Smooth muscle cell of the brain vasculature (primary cell): Measurements from ENCODE around the gene PKNOX2.

Experiments
- DNase-seq: peaks from one replicate; pipeline ENCODE4 v3.0.0-alpha.2; 2012; ENCODE audit warnings: low read depth, low spot score

Gene PKNOX2, protein sequence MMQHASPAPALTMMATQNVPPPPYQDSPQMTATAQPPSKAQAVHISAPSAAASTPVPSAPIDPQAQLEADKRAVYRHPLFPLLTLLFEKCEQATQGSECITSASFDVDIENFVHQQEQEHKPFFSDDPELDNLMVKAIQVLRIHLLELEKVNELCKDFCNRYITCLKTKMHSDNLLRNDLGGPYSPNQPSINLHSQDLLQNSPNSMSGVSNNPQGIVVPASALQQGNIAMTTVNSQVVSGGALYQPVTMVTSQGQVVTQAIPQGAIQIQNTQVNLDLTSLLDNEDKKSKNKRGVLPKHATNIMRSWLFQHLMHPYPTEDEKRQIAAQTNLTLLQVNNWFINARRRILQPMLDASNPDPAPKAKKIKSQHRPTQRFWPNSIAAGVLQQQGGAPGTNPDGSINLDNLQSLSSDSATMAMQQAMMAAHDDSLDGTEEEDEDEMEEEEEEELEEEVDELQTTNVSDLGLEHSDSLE

DNA sequence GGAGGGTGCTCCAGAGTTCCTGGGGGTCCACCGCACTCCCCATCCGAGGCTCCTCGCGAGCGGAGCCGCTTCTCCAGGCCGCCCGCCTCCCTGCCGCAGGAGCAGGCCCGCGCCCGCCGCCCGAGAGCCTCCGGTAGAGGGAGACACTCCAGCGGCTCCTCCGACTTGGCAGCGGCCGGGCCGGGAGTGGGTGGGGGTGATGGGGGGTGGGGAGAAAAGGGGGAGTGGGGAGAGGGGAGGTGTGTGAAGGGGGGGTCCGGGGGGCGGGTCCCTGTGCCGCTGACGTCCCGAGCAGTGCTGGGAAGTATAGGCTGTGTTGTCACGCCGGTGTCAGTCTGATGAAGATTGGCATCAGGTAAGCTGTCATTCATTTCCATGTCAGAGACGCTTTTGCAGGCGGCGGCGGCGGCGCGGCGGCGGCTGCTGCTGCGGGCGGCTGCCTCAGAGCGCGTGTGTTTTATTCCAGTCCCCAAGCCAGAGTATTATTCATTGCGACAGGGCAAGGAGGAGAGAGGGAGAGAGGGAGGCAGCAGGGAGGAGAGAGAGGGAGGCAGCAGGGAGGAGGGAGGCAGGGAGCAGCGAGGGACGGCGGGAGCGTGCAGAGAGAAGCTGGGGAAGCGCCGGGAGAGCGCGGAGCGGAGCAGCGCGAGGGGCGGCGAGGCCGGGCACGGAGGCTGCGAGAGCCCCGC lies at the start of gene PKNOX2:
Gene PKNOX2, plus strand, starts transcription at position 330 of the 689 bp plus-strand sequence. CDS start 186,555 bp downstream, outside the sequence.
- no peak for DNase-seq

- DNase-seq = no peak
Observed at GRCh38 chr11:125117429-125117828, 47.1 kb upstream of the PKNOX2 start.

DNA sequence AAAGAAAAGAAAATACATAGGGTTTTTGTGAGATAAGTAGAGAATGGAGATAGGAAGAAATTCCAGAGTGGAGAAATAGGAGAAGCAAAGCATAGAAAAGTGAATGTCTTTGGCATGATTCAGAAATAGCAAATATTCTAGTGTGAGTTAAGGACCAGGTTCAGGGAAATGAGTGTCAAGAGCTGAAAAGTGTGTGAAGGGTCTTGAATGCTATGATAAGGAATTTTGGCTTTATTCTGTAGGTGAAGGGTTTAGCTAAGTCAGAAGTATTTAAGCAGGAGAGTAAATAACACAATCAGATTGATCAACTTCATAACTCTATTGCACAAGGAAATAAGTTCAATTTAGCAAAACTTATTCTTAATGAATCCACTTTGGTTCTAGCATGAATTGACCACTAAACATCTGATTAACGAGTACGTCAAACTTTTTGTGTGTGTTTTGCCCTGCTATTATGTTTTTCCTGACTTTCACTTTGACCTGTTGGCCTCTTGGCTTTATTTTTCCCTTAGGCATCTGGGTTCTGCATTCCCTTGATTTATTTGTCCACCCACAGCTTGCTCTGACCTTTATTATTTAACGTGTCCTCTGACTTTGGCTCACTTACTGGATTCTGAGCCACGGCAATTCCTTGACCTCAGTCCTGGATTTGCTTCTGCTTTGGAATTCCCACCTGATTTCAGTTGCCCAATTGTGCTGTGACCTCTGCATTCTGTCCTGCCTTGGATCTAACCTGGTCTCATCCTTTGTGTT lies 41.2 kb upstream of the PKNOX2 start:
- no peak for DNase-seq

GRCh38 chr11:125123947-125124617 lies 40.5 kb upstream of the PKNOX2 start:
- no peak for DNase-seq

- no peak for DNase-seq
Observed at GRCh38 chr11:125124618-125124992, 39.9 kb upstream of the PKNOX2 start.

GRCh38 chr11:125128450-125128849 lies 36.1 kb upstream of the PKNOX2 start:
- no peak for DNase-seq

GRCh38 chr11:125129316-125129993 lies 35.1 kb upstream of the PKNOX2 start:
- DNase-seq = no peak

DNA sequence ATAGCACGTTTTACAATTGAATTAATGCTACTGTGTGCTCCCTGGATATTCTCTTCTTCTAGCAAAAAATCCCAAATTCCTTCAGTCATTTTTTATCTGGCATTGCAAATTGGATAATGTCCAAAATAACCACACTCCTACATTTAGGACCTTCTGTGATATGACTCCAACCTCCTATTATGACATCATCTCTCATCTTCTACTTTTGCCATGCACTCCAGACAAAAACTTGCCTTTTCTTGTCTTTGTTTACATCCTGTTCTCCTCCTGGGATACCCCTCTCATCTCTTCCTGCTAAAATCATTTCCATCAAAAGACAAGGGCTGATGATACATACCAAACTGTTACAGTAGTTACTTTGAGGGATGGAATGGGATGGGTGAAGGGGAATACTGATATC lies 32.5 kb upstream of the PKNOX2 start:
- DNase-seq = no peak

DNA sequence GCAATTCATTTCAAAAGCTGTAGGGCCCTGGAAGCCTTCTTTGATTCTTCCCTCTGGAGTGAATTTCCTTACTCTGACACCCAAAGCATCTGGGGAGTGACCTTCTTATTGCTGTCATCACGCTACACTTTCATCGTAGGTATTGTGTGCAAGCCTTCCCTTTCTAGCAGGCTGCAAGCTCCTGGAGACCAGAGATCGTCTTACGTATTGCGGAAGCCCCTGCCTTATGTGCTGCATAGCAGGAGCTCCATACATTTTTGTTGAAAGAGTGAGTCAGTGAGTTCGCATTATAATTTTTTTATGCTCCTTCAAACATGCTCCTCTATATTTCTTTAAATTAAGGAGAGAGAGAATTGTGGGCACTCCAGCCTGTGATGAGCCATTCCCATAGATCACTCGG lies 32.0 kb upstream of the PKNOX2 start:
- no peak for DNase-seq

- no peak for DNase-seq
Observed at GRCh38 chr11:125136001-125136400, 28.6 kb upstream of the PKNOX2 start.

GRCh38 chr11:125138966-125139365 lies 25.6 kb upstream of the PKNOX2 start:
- DNase-seq = no peak

DNA sequence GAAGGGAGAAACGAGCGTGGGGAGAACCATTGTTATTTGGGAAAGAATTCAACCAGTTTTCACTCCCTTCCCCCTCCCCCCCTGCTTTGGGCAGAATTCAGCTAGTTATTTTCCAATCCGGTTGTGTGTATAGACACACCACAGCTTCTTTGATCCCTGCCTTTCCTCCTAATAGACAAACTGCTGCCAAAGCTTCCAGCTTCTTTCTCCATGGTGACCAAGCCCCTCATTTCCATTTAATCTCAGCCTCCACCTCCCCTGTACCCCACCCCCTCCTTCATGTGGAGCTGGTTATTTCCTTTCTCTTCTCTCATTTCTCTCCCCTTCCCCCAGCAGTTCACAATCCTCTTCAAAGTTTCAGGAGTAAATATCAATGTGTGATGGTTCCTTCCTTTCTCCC lies 24.8 kb upstream of the PKNOX2 start:
- no peak for DNase-seq

GRCh38 chr11:125140233-125140632 lies 24.3 kb upstream of the PKNOX2 start:
- DNase-seq = no peak

DNA sequence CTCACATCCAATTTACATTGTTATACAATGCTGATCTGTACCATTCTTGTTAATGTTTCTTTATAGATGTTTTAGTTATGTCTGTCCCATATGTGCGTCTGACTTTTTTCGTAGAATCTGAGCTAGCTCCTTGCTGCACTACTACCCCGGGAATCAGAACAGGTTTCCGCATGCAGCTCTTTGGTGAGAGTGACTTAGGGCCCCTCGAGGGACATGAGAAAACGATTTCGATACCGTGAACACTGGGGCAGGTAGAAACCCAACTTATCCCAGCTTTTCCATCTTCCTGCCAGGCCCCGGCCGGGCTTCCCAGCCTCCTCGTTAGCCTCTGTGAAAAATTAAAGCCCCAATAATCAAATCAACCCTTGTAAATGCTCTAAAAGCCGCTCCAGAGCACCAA lies 23.4 kb upstream of the PKNOX2 start:
- no peak for DNase-seq

GRCh38 chr11:125141686-125142535 lies 22.6 kb upstream of the PKNOX2 start:
- DNase-seq = no peak

DNA sequence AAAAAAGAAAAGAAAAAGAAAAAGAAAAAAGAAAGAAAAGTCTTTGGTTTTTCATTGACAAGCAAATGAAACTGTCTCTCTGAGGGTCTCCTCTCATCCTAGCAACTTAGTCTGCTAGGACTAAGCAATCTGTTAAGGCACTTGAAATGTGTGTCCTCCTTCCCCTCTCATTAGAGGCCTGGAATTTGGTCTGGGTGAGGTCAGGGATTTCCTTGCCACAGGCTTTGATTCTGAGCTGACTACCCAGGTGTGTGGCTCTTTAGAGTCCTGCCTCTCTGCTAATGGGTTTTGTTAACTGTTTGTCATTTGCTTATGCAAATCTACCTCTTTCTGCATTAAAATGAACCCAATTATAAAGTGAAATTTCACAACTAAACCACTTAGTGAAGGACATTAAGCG lies 18.3 kb upstream of the PKNOX2 start:
- DNase-seq = no peak

DNA sequence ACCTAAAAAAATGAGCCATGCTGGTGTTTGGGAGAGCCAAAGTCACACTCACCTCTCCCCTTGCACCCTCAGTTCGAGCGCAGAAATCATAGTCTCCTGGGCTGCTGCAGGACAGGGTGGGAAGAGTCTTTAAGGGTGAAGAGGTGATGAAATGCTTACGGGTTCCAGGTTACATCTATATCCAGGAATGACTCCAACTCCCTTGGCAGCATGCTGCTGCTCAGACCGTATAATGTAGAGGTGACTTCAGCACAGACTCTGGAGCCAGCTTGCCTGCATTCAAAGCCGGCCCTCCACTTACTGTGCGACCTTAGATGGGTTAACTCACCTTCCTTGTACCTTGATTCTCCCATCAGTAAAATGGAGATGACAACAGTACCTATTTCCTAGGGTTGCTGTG lies 17.3 kb upstream of the PKNOX2 start:
- DNase-seq = no peak

GRCh38 chr11:125148011-125148410 lies 16.5 kb upstream of the PKNOX2 start:
- DNase-seq = no peak

DNA sequence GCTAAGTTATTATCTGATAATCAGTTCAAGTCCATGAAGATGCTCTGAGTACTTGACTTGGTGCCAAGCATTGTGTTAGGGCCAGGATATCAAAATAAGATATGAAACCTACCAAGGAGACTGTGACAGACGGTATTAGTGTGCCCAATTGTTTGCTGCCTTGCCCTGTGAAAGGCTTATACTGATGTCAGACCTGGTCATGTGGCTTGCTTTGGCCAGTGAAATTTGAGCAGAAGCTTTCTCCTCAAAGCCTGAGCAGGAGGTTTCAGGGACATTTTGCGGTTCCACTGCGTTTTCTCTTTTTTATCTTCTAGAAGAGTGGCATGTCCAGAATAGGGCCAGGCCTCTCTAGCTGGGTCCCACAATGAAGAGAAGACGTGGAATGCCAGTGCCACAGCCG lies 15.8 kb upstream of the PKNOX2 start:
- DNase-seq = no peak

GRCh38 chr11:125153837-125154236 lies 10.7 kb upstream of the PKNOX2 start:
- no peak for DNase-seq
